Keratinocyte (primary cell): ENCODE results near the gene TBC1D7. TPM values are rescaled to one million over a fixed set of nuclear protein-coding genes. Genes with fewer than 3 reads are reported as not detected.

ENCODE experiments used
- DNase-seq: peaks from one replicate; pipeline ENCODE4 v3.0.0-alpha.2; 2011; ENCODE audit warnings: low read depth, missing footprints, low spot score
- FAIRE-seq: peaks from 2 replicates; lab custom pipeline; 2011; peaks lifted over from hg19 to GRCh38; lab: Jason Lieb, UNC
- H2AFZ ChIP-seq: 2 replicates; pipeline ENCODE4 v1.6.0; 2012; ENCODE audit warnings: low read length, control low read depth, inconsistent platforms; ENCODE audit not compliant: control insufficient read depth
- H3K27ac ChIP-seq: 2 replicates; pipeline ENCODE4 v1.5.1; 2011; ENCODE audit warnings: low read length; ENCODE audit not compliant: control insufficient read depth, insufficient read depth
- H3K27me3 ChIP-seq: 3 replicates; pipeline ENCODE4 v1.6.0; 2011; ENCODE audit warnings: low read length; ENCODE audit not compliant: control insufficient read depth, insufficient read depth; ENCODE audit errors: extremely low read depth
- H3K36me3 ChIP-seq, 2 experiments: 2 replicates in 1 of 2; 3 replicates in 1 of 2; pipeline ENCODE4 v1.5.1; 2011; ENCODE audit warnings: low read length in 2 of 2, mild to moderate bottlenecking in 1 of 2; ENCODE audit not compliant: control insufficient read depth in 2 of 2, insufficient read depth in 2 of 2; ENCODE audit errors: extremely low read depth in 1 of 2
- H3K4me1 ChIP-seq: 3 replicates; pipeline ENCODE4 v1.5.1; 2011; ENCODE audit warnings: low read length; ENCODE audit not compliant: control insufficient read depth, insufficient read depth; ENCODE audit errors: extremely low read depth
- H3K4me2 ChIP-seq: 3 replicates; pipeline ENCODE4 v1.6.0; 2011; ENCODE audit warnings: low read depth, low read length; ENCODE audit not compliant: control insufficient read depth, insufficient read depth; ENCODE audit errors: extremely low read depth
- H3K4me3 ChIP-seq, 3 experiments: fragments of 200-600 bp in 1 of 3; sonication (generic) in 1 of 3; 2 replicates in 2 of 3; 3 replicates in 1 of 3; pipeline ENCODE4 v1.5.1; 2011 to 2016; ENCODE audit warnings: low read length in 3 of 3, mild to moderate bottlenecking in 3 of 3, control low read depth in 2 of 3, inconsistent platforms in 1 of 3, low read depth in 1 of 3, mixed read lengths in 1 of 3, mixed run types in 1 of 3, moderate library complexity in 1 of 3; ENCODE audit not compliant: control insufficient read depth in 2 of 3, insufficient read depth in 2 of 3; ENCODE audit errors: extremely low read depth in 1 of 3
- H3K79me2 ChIP-seq: 2 replicates; pipeline ENCODE4 v1.6.0; 2012; ENCODE audit warnings: low read length; ENCODE audit not compliant: control insufficient read depth, insufficient read depth
- H3K9ac ChIP-seq: 3 replicates; pipeline ENCODE4 v1.6.0; 2011; ENCODE audit warnings: low read length; ENCODE audit not compliant: control insufficient read depth, insufficient read depth; ENCODE audit errors: extremely low read depth
- H3K9me1 ChIP-seq: 3 replicates; pipeline ENCODE4 v1.6.0; 2011; ENCODE audit warnings: low read length; ENCODE audit not compliant: control insufficient read depth, insufficient read depth; ENCODE audit errors: extremely low read depth
- H3K9me3 ChIP-seq: 2 replicates; pipeline ENCODE4 v1.5.1; 2012; ENCODE audit warnings: low read depth, low read length; ENCODE audit not compliant: control insufficient read depth
- H4K20me1 ChIP-seq: 3 replicates; pipeline ENCODE4 v1.6.0; 2011; ENCODE audit warnings: low read length; ENCODE audit not compliant: control insufficient read depth, insufficient read depth; ENCODE audit errors: extremely low read depth
- EZH2 ChIP-seq: IDR thresholded peaks from one replicate; pipeline ENCODE4 v1.6.1; 2012; ENCODE audit warnings: inconsistent platforms, mild to moderate bottlenecking, low read length, moderate library complexity
- dilution Hi-C: fragments of 300-500 bp; cut with MboI; formaldehyde crosslinking; loops from one replicate; pipeline ENCODE4 v1.7.0; 2020; ENCODE audit warnings: low sequenced_read_pairs; ENCODE audit not compliant: extremely low pct_ligation_motif_present
- polyA plus RNA-seq, 5 experiments: library from polyadenylated mRNA; depleted of rRNA in 3 of 5; stranded (reverse) in 3 of 5; stranded (forward) in 1 of 5; unstranded in 1 of 5; fragments of >200 nt; gene quantifications; 1 replicate in 1 of 5; 2 replicates in 3 of 5; 3 replicates in 1 of 5; pipeline versions ENCODE4 v1.2.1 to v1.2.3, GENCODE V29; 2011 to 2012; ENCODE audit warnings: missing spikeins in 2 of 5, low read depth in 1 of 5, low replicate concordance in 1 of 5
- TF ChIP-seq, protein P1 (sequence below), 3 experiments: IDR thresholded peaks in 1 of 3; conservative IDR thresholded peaks in 1 of 3; optimal IDR thresholded peaks in 1 of 3; 2 replicates in 2 of 3; 3 replicates in 1 of 3; pipeline versions ENCODE3 to v1.5.1; 2011; ENCODE audit warnings: low read length in 3 of 3, mild to moderate bottlenecking in 3 of 3, moderate library complexity in 2 of 3, control low read depth in 1 of 3, inconsistent platforms in 1 of 3; ENCODE audit not compliant: insufficient read depth in 2 of 3; ENCODE audit errors: extremely low read depth in 1 of 3

The TBC1D7 gene
- polyA plus RNA-seq, 1 donor (not counting 4 experiments of a cell fraction or from before 2014, with no cell fraction given), result 30.4 TPM

DNA sequence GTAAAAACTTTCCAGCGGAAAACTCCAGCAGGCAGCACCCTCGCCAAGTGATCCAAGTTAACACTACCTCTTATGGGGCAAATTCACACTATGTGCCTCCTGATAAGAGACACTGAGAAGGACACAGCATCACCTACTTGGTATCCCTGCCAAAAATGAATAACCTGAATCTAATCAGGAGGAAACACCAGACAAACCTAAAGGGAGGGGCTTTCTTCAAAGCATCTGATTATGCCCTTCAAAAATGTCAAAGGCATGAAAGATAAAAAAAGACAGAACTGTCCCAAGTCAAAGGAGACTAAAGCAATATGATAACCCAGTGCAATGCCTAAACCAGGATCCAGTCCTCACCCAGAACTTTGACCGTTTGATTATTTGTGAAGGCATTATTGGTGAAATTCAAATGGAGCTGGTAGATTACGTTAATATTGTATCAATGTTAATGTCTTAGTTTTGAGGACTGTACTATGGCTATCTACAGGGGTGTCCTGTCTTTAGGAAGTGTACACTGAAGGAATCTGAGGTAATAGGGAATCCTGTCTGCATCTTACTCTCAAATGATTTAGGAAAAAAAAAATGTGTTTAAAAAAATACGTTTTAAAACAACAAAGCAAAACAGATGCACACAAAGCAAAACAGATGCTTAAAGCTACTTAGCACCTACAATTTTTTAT lies 8.3 kb downstream of the TBC1D7 start:
- Histone ChIP-seq H3K36me3 (peaks cover 8 to 24% of the 10 kb centered on the region in 2 experiments), H3K79me2 (no peaks in the 10 kb centered on the region), H3K9me3 (no peaks in the 10 kb centered on the region), H3K9ac (no peak overlapping the region), H3K4me1 (no peaks in the 10 kb centered on the region), H3K27me3 (no peaks in the 10 kb centered on the region), H4K20me1 (no peaks in the 10 kb centered on the region), H3K27ac (no peak overlapping the region), H3K4me3 (no peak overlapping the region), H3K4me2 (no peak overlapping the region), H2AFZ (no peak overlapping the region), H3K9me1 (no peaks in the 10 kb centered on the region)
- DNase-seq (no peak), FAIRE-seq (no peak)
- dilution Hi-C loops, result no loop called here
- no peak for TF ChIP-seq EZH2

DNA sequence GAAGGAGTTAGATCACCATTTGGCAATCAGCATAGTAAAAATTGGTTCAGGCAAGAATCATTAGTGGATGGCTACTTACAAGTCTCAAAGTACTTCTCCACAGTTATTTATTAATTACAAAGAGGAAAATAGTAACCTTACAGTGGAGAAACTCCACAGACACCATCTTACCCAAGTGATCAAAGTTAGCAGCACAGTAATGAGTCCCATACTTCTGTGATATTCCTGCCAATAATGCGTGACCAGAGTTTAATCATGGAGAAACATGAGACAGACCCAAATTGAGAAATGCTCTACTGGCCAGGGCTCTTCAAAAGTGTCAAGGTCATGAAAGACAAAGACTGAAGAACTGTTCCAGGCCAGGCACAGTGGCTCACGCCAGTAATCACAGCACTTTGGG lies 9.5 kb downstream of the TBC1D7 start:
- no peaks in the 10 kb centered on the region for H3K9me3 ChIP-seq
- H3K9ac ChIP-seq, result no peak overlapping the region
- DNase-seq (no peak), FAIRE-seq (no peak)
- H2AFZ ChIP-seq, result no peak overlapping the region
- dilution Hi-C loops, result no loop called here
- no peak overlapping the region for H3K4me2 ChIP-seq
- no peaks in the 10 kb centered on the region for H4K20me1 ChIP-seq
- peaks cover 9 to 25% of the 10 kb centered on the region in 2 experiments for H3K36me3 ChIP-seq
- TF ChIP-seq, protein P1, sequence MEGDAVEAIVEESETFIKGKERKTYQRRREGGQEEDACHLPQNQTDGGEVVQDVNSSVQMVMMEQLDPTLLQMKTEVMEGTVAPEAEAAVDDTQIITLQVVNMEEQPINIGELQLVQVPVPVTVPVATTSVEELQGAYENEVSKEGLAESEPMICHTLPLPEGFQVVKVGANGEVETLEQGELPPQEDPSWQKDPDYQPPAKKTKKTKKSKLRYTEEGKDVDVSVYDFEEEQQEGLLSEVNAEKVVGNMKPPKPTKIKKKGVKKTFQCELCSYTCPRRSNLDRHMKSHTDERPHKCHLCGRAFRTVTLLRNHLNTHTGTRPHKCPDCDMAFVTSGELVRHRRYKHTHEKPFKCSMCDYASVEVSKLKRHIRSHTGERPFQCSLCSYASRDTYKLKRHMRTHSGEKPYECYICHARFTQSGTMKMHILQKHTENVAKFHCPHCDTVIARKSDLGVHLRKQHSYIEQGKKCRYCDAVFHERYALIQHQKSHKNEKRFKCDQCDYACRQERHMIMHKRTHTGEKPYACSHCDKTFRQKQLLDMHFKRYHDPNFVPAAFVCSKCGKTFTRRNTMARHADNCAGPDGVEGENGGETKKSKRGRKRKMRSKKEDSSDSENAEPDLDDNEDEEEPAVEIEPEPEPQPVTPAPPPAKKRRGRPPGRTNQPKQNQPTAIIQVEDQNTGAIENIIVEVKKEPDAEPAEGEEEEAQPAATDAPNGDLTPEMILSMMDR (optimal IDR thresholded peaks at IDR 0.05 in 1 of 3, IDR thresholded peaks at IDR 0.05 in 1 of 3, conservative IDR thresholded peaks at IDR 0.05 in 1 of 3; ENCODE audit: extremely low read depth in 1 of 3, insufficient read depth in 2 of 3, low read length in 3 of 3), result no peak
- no peak for TF ChIP-seq EZH2
- no peak overlapping the region for H3K4me3 ChIP-seq
- no peaks in the 10 kb centered on the region for H3K79me2 ChIP-seq
- no peaks in the 10 kb centered on the region for H3K4me1 ChIP-seq
- no peaks in the 10 kb centered on the region for H3K9me1 ChIP-seq
- H3K27ac ChIP-seq, result no peak overlapping the region
- H3K27me3 ChIP-seq, result no peaks in the 10 kb centered on the region

DNA sequence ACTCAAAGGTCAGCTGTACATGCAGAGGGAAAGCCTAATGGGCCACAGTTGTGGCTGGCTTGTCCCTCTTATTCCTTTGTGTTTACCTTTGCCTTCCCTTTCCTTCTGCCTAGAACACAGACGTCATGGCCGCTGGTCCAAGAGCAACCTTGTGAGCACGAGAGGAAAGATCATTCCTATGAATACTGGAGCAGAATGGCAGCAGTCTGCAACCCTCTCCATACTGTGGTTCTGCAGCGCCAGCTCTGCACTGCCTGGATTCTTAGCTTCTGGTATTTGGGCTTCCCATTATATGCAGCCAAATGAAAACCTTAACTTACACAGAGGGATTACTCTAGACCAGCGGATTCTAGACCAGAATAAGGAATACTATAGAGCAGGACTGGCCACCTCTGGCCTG lies 12.4 kb downstream of the TBC1D7 start:
- no peaks in the 10 kb centered on the region for H3K79me2 ChIP-seq
- no peaks in the 10 kb centered on the region for H3K4me1 ChIP-seq
- H3K9me1 ChIP-seq, result no peaks in the 10 kb centered on the region
- H3K27me3 ChIP-seq, result no peaks in the 10 kb centered on the region
- dilution Hi-C loops, result no loop called here
- H4K20me1 ChIP-seq, result no peaks in the 10 kb centered on the region
- H3K9me3 ChIP-seq, result no peaks in the 10 kb centered on the region
- peaks cover 9 to 15% of the 10 kb centered on the region in 2 experiments for H3K36me3 ChIP-seq
- no peak for FAIRE-seq
- DNase-seq, result no peak
- no peak for TF ChIP-seq EZH2
- no peak overlapping the region for H3K4me2 ChIP-seq
- no peak overlapping the region for H3K27ac ChIP-seq
- no peak overlapping the region for H3K4me3 ChIP-seq
- no peak overlapping the region for H3K9ac ChIP-seq
- H2AFZ ChIP-seq, result no peak overlapping the region
